GM19452 (cell line): ENCODE data around the gene FSCN2.
A peak's percentile ranks its signal among the peaks of the same experiment; 100 is the strongest.

Experiments used
- ATAC-seq: cut with Tn5 transposase; IDR thresholded peaks from one replicate; pipeline ENCODE4 v1.9.1; 2021; ENCODE audit not compliant: unreplicated experiment

Gene FSCN2

GRCh38 chr17:81552244-81553017, 24.3 kb downstream of the FSCN2 start, which contains the start of gene FAAP100:
Gene FAAP100, minus strand, starts transcription at chr17:81552353. Its CDS starts 23 bp downstream, at chr17:81552330.
- ATAC-seq, result peak; percentile 42

- peak; percentile 34 for ATAC-seq
Observed at GRCh38 chr17:81553018-81553615, 24.9 kb downstream of the FSCN2 start.

GRCh38 chr17:81553616-81554181, 25.5 kb downstream of the FSCN2 start:
- peak; percentile 8 for ATAC-seq

DNA sequence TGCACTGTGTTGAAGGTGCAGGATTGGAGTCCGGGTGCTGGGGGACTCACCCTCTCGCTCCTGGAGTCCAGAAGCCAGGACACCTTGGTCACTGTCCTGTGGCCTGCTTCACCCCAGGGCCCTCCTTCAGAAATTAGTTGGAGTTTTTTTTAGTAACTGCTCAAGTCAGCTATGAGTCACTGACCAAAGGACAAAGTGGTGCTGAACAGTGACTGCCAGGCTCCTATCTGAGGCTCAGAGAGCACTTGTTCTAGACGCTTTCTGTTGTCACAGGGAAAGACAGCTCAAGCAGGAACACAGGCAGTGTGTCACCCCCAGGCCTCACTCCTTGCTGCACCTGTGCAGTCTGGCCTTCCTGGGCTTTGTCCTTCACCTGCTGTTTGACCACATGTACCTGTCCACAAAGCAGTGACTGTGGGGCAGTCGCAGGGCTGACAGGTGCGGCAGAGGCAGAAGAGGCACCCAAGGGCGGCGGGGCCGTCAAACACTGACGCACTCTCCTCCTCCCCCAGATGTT, 28.1 kb downstream of the FSCN2 start:
- ATAC-seq, result no peak

GRCh38 chr17:81556863-81557262, 28.7 kb downstream of the FSCN2 start:
- ATAC-seq, result no peak

GRCh38 chr17:81557276-81558114, 29.3 kb downstream of the FSCN2 start:
- ATAC-seq, result no peak

DNA sequence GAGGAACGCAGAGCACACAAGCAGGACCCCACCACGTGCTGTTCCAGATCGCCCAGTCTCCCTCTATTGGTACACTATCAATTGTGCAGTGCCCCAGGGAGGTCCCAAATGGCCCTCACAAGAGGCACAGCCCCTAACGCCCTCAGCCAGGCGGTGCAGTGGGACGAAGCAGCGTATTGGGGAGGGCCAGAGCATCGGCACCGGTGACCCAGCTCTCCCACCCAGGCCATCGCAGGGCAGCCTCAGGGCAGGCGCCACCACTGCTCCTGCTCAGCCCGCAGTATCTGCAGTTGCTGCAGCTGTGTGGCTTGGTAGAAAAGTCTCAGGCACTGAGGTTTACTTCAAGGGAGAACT, 29.9 kb downstream of the FSCN2 start:
- ATAC-seq, result no peak

DNA sequence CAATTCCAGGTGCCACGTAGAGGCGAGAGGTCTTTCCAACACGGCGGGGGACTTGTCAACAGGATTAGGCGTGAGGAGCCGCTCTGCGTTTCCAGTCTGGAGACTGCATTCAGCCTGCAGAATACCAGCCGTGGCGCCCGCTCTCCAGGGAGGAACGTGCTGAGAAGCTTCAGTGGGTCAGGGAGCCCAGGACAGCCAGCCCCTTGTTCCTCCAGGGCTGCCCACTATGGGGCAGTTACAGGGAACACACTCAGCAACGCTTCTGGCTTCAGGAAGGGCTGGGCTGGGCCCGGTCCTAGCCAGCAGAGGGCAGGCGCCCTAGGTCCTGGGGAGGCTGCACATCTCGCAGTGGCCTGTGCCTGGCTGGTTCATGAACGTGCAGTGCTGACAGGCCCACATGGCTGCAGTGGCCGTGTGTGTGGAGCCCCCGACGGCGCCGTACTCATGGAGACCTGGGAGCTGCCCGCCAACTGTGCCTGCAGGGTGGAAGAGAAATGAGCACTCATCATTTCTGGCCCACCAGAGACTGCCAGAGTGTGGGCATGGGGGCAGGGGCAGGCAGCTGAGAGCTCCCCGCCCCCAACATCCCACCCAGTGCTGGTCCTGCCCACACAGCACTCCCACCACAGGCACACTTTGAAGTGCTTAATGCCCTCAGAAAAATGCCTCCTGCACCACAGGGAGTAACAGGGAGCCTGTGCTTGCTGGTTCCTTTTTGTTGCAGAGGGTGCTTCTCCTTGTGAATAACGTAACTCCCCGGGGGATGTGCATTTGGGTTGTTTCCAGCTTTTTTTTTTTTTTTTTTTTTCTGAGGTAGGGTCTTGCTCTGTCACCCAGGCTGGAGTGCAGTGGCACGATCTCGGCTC, 31.0 kb downstream of the FSCN2 start:
- ATAC-seq, result no peak

DNA sequence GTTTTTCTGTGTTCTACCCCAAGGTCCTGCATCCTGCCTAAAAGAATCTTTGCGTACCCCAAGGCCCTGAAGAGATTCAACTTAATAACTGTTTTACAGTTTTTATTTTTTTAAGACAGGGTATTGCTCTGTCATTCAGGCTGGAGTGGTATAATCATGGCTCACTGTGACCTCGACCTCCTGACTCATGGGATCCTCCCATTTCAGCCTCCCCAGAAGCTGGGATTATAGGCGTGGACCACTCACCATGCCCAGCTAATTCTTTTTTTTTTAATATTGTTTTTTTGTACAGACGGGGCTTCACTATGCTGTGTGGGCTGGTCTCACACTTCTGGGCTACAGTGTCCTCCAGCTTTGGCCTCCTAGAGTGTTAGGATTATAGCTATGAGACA, 33.3 kb downstream of the FSCN2 start:
- no peak for ATAC-seq

DNA sequence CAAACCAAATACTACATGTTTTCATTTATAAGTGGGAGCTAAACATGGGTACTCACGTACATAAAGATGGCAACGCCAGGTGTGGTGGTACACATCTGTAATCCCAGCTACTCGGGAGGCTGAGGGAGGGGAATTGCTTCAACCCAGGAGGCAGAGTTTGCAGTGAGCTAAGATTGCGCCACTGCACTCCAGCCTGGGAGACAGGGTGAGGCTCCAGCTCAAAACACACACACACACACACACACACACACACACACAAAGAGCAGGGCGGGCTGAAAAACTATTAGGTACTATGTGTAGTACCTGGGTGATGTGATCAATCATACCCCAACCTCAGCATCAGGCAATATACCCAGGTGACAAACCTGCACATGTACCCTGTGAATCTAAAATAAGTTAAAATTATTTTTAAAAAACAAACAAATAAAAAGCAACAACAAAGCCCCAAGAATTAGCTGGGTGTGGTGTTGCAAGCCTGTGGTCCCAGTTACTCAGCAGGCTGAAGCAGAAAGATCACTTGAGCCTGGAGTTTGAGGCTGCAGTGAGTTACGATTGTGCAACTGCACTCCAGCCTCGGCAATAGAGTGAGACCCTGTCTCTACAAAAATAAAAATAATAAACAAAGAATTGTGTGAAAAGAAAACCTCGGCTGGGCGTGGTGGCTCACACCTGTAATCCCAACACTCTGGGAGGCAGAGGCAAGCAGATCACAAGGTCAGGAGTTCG, 35.8 kb downstream of the FSCN2 start:
- no peak for ATAC-seq

DNA sequence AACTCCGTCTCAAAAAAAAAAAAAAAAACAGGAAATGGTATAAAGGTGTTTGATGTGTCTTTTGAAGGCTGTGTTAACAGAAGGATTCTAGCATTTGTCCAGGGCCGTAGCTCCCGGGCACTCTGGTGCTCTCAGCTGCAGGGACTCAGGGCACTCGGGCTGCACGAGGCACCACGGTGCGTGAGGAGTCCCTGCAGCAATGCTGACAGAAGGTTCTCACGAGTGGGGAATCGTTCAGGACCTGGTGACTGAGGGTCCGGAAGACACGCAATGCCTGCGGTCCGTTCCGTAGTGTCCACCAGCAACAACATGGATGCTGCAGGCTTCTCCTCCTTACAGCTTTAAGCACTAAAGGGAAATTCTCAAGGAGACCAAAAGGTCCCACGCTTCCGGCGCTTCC, 36.6 kb downstream of the FSCN2 start:
- no peak for ATAC-seq

DNA sequence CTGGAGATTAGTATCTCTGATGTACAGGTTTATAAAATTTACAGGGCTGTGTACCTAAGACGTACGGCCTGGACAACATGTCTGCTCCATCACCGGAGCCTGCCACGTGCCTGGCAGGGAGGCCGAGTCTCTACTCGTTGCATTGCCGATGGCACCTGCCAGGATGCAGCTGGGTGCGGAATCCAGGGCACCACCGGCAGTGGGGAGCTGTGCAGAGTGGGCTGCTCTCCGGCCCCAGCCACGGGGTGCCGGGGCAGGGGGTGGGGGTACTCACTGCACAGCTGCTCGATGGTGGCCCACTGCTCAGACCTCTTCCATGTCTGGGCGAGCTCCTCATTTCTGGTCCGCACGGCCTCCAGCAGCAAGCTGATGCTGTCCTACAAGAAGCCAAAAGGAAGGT, 37.1 kb downstream of the FSCN2 start:
- ATAC-seq, result no peak

GRCh38 chr17:81566461-81567126, 38.4 kb downstream of the FSCN2 start:
- ATAC-seq, result no peak

DNA sequence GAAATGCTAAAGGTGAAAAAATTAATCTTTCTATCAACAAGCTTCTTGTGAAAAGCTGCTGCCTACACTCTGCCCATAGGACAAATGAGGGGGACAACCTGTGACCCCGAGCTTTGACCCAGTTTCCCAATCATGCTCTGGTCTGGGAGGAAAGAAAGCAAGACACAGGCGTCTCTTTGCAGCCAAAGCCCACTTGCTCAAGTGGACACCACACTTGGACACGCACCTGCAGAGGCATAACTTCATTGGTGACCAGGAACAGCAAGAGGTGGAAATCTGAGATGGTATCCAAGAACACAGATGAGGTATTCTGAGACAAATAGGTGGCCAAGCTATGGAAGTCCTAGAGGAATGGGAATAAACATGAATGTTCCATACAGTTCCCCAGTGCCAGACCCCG, 39.0 kb downstream of the FSCN2 start:
- no peak for ATAC-seq

DNA sequence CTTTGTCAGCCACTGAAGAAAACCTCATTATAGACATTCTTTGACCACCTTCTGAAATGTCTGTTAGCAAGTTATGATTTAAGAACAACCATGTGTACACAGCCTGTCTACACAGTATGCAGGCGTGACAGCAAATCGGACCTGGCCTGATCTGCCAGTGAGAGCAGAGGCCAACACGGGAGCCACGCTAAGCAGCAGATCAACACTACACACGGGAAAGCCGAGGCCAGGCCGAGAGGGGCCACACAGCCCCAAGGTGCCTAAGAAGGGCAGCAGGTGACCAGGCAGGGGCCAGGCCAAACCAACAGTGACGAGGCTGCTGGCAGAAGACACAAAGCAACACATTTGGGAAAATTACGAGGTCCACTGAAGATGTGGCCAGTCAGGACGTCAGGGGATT, 40.2 kb downstream of the FSCN2 start:
- ATAC-seq, result no peak

GRCh38 chr17:81569986-81570514, 41.9 kb downstream of the FSCN2 start:
- ATAC-seq, result no peak

GRCh38 chr17:81570964-81571363, 42.8 kb downstream of the FSCN2 start:
- no peak for ATAC-seq

DNA sequence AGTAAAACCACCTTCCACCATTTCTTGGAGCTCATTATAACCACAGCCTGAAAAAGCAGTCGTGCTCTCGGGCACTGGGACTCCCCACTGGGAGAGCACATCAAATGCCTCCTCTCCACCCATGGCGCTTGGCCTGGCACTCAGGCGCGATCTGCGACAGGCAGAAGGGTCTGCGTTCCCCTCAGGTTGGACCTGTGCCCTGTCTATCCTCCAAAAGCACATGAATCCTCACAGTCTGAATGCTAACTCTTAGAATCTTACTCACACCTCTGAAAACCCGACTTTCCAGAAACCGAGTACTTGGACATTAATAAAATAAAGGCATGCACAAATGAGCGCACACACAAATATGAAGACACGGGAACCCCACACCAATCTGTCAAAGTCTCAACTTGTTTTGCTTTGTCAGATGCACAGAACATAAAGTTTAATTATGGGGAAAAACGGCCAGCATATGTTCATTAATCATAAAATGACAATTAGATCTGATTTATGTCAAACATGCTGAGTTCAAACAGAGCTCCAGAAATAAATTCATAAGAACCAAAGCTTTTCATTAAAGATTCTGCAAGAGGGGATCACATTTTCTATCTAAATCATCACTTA, 44.5 kb downstream of the FSCN2 start:
- ATAC-seq, result no peak
